GM18517 (cell line): ENCODE measurements around the gene EGFR.
"Not testable (repeated sequence)": the region's sequence is repeated elsewhere in the genome, so short reads cannot be mapped to it uniquely, and the experiment has no call there.

ENCODE experiments used
- ATAC-seq: cut with Tn5 transposase; IDR thresholded peaks from one replicate; pipeline ENCODE4 v1.9.1; 2021; ENCODE audit warnings: mild to moderate bottlenecking, moderate library complexity; ENCODE audit not compliant: unreplicated experiment

The EGFR gene

GRCh38 chr7:55164527-55164926 lies 145.7 kb downstream of the EGFR start:
- no peak for ATAC-seq

GRCh38 chr7:55165176-55165861 lies 146.5 kb downstream of the EGFR start:
- ATAC-seq: no peak

GRCh38 chr7:55167296-55167695 lies 148.5 kb downstream of the EGFR start:
- ATAC-seq: not testable (repeated sequence)

GRCh38 chr7:55170335-55171069 lies 151.7 kb downstream of the EGFR start:
- ATAC-seq: no peak

GRCh38 chr7:55171157-55171556 lies 152.3 kb downstream of the EGFR start:
- ATAC-seq: no peak

GRCh38 chr7:55172161-55172560 lies 153.3 kb downstream of the EGFR start:
- no peak for ATAC-seq

- no peak for ATAC-seq
Observed at GRCh38 chr7:55172881-55173609, 154.2 kb downstream of the EGFR start.

GRCh38 chr7:55173671-55174070 lies 154.9 kb downstream of the EGFR start:
- no peak for ATAC-seq

- ATAC-seq: no peak
Observed at GRCh38 chr7:55174456-55174855, 155.6 kb downstream of the EGFR start.

GRCh38 chr7:55174856-55175255 lies 156.0 kb downstream of the EGFR start:
- no peak for ATAC-seq

- ATAC-seq: no peak
Observed at GRCh38 chr7:55177068-55177530, 158.3 kb downstream of the EGFR start.

- ATAC-seq: no peak
Observed at GRCh38 chr7:55177589-55178261, 158.9 kb downstream of the EGFR start.

- no peak for ATAC-seq
Observed at GRCh38 chr7:55178292-55178862, 159.6 kb downstream of the EGFR start.

- no peak for ATAC-seq
Observed at GRCh38 chr7:55178863-55179773, 160.3 kb downstream of the EGFR start.

GRCh38 chr7:55179931-55180682 lies 161.3 kb downstream of the EGFR start:
- no peak for ATAC-seq

GRCh38 chr7:55180963-55181542 lies 162.2 kb downstream of the EGFR start:
- ATAC-seq: no peak

GRCh38 chr7:55181762-55182161 lies 162.9 kb downstream of the EGFR start:
- ATAC-seq: no peak

- no peak for ATAC-seq
Observed at GRCh38 chr7:55183897-55184296, 165.1 kb downstream of the EGFR start.

GRCh38 chr7:55185321-55185802 lies 166.5 kb downstream of the EGFR start:
- no peak for ATAC-seq
